Osteoblast (primary cell): ENCODE data around the gene EDNRA. TPM values are rescaled to one million over a fixed set of nuclear protein-coding genes. Genes with fewer than 3 reads are reported as not detected.

ENCODE experiments used
- DNase-seq: peaks from one replicate; pipeline ENCODE4 v3.0.0; 2011; ENCODE audit warnings: low spot score, mixed read lengths; ENCODE audit not compliant: insufficient read length; ENCODE audit errors: missing footprints
- H2AFZ ChIP-seq: 2 replicates; pipeline ENCODE4 v1.6.0; 2011; ENCODE audit warnings: mild to moderate bottlenecking, low read length
- H3K27ac ChIP-seq: 2 replicates; pipeline ENCODE4 v1.5.1; 2011; ENCODE audit warnings: mild to moderate bottlenecking, low read depth, low read length, moderate library complexity
- H3K27me3 ChIP-seq: 2 replicates; pipeline ENCODE4 v1.6.0; 2012; ENCODE audit warnings: mild to moderate bottlenecking, control low read depth, inconsistent platforms, low read length, moderate library complexity; ENCODE audit not compliant: insufficient read depth
- H3K36me3 ChIP-seq: 2 replicates; pipeline ENCODE4 v1.5.1; 2011; ENCODE audit warnings: mild to moderate bottlenecking, low read length, control low read depth, moderate library complexity; ENCODE audit not compliant: insufficient read depth
- H3K4me1 ChIP-seq: 2 replicates; pipeline ENCODE4 v1.5.1; 2011; ENCODE audit warnings: mild to moderate bottlenecking, low read length, control low read depth, moderate library complexity; ENCODE audit not compliant: insufficient read depth
- H3K4me2 ChIP-seq: 2 replicates; pipeline ENCODE4 v1.6.0; 2011; ENCODE audit warnings: mild to moderate bottlenecking, low read length; ENCODE audit not compliant: insufficient read depth
- H3K4me3 ChIP-seq: fragments of 200-600 bp; sonication (generic); 3 replicates; pipeline ENCODE4 v1.5.1; 2012; ENCODE audit warnings: mild to moderate bottlenecking, low read length, inconsistent platforms; ENCODE audit not compliant: insufficient read depth
- H3K79me2 ChIP-seq: 2 replicates; pipeline ENCODE4 v1.6.0; 2012; ENCODE audit warnings: mild to moderate bottlenecking, low read length, control low read depth, inconsistent platforms; ENCODE audit not compliant: insufficient read depth
- H3K9me3 ChIP-seq: 2 replicates; pipeline ENCODE4 v1.5.1; 2011; ENCODE audit warnings: low read depth, low read length, control low read depth
- H4K20me1 ChIP-seq: 2 replicates; pipeline ENCODE4 v1.6.0; 2012; ENCODE audit warnings: mild to moderate bottlenecking, low read length, control low read depth; ENCODE audit not compliant: insufficient read depth
- total RNA-seq: library from RNA; depleted of rRNA; stranded (reverse); fragments of >200 nt; gene quantifications from 2 replicates; pipeline ENCODE4 v1.2.3, GENCODE V29; 2012
- TF ChIP-seq, protein P1 (sequence below): IDR thresholded peaks from 2 replicates; pipeline ENCODE4 v1.5.1; 2011; ENCODE audit warnings: mild to moderate bottlenecking, low read depth, low read length, moderate library complexity; ENCODE audit errors: extremely low read depth

The EDNRA gene
- total RNA-seq, 1 donor: 6.2 TPM

DNA sequence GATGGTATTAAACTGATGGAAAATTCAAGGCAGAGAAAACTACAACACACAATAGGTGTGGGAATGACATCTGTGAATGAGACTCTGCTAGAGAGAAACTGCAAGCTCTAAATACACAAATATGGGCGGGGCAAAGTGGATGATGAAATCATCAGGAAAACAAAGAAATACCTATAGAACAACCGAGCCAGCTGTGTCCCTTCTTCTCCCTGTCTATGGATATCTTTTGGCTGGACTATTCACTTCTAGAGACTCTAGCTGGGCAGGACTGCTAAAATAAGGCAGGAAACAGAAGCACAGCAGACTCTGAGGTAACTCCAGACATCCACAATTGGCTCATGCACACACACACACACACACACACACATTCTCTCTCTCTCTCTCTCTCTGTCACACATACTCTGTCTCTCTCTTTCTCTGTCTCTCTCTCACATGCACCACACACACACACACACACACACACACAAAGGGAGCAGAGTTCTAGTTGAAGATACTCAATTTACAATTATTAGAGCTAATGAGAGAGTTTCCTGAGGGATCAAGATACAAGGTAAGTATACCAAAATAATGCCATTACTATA is 27.2 kb upstream of the EDNRA start:
- H3K4me3 ChIP-seq: no peak overlapping the region
- TF ChIP-seq, protein P1, sequence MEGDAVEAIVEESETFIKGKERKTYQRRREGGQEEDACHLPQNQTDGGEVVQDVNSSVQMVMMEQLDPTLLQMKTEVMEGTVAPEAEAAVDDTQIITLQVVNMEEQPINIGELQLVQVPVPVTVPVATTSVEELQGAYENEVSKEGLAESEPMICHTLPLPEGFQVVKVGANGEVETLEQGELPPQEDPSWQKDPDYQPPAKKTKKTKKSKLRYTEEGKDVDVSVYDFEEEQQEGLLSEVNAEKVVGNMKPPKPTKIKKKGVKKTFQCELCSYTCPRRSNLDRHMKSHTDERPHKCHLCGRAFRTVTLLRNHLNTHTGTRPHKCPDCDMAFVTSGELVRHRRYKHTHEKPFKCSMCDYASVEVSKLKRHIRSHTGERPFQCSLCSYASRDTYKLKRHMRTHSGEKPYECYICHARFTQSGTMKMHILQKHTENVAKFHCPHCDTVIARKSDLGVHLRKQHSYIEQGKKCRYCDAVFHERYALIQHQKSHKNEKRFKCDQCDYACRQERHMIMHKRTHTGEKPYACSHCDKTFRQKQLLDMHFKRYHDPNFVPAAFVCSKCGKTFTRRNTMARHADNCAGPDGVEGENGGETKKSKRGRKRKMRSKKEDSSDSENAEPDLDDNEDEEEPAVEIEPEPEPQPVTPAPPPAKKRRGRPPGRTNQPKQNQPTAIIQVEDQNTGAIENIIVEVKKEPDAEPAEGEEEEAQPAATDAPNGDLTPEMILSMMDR: no peak
- no peak overlapping the region for H3K4me2 ChIP-seq
- H3K4me1 ChIP-seq: no peaks in the 10 kb centered on the region
- H2AFZ ChIP-seq: no peak overlapping the region
- DNase-seq: no peak
- H4K20me1 ChIP-seq: no peaks in the 10 kb centered on the region
- no peaks in the 10 kb centered on the region for H3K36me3 ChIP-seq
- H3K79me2 ChIP-seq: no peaks in the 10 kb centered on the region
- no peaks in the 10 kb centered on the region for H3K27me3 ChIP-seq
- H3K27ac ChIP-seq: no peak overlapping the region
- no peaks in the 10 kb centered on the region for H3K9me3 ChIP-seq

DNA sequence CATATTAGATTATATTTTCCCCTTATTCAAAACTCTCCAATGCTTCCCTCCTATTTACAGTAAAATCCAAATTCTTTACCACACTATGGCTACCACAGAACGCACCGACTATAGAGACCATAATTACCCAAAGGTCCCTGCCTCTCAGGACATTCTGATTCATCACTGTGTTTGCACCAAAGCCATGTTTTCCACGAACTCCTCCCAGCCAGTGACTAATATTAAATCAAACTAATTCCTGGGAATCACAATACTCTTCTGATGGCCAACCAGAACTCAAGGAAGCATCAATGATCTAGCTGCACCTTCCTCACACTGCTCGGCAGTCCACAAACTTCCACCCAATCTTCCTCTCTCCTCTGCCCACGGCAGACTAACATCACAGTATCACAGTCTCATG is 24.2 kb upstream of the EDNRA start:
- no peak overlapping the region for H2AFZ ChIP-seq
- TF ChIP-seq, protein P1: no peak
- H3K27me3 ChIP-seq: no peaks in the 10 kb centered on the region
- no peaks in the 10 kb centered on the region for H3K79me2 ChIP-seq
- H3K4me3 ChIP-seq: no peak overlapping the region
- H3K4me1 ChIP-seq: no peaks in the 10 kb centered on the region
- H3K9me3 ChIP-seq: no peaks in the 10 kb centered on the region
- H3K27ac ChIP-seq: no peak overlapping the region
- no peak for DNase-seq
- no peak overlapping the region for H3K4me2 ChIP-seq
- H4K20me1 ChIP-seq: no peaks in the 10 kb centered on the region
- no peaks in the 10 kb centered on the region for H3K36me3 ChIP-seq

DNA sequence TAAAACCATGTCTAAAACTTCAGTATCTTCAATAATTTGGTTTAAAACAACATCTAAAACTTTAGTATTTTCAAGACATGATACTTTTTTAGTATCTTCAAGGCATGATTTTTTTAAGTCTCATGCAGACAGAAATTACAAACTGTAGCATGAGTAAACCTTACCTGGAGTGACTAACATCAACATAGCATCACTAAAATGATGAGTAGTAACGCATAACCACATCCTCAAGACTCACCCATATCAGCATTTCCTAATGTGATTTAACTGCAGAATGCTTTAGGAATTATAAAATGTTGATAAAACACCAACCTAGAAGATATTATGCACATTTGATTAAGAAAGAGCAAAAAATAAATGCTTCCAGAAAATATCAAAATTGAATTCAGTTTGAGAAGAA is 19.7 kb upstream of the EDNRA start:
- H2AFZ ChIP-seq: no peak overlapping the region
- no peaks in the 10 kb centered on the region for H3K36me3 ChIP-seq
- no peak overlapping the region for H3K4me3 ChIP-seq
- H3K79me2 ChIP-seq: no peaks in the 10 kb centered on the region
- no peaks in the 10 kb centered on the region for H3K4me1 ChIP-seq
- H3K4me2 ChIP-seq: no peak overlapping the region
- TF ChIP-seq, protein P1: no peak
- H3K27me3 ChIP-seq: no peaks in the 10 kb centered on the region
- DNase-seq: no peak
- no peaks in the 10 kb centered on the region for H4K20me1 ChIP-seq
- no peaks in the 10 kb centered on the region for H3K9me3 ChIP-seq
- no peak overlapping the region for H3K27ac ChIP-seq

DNA sequence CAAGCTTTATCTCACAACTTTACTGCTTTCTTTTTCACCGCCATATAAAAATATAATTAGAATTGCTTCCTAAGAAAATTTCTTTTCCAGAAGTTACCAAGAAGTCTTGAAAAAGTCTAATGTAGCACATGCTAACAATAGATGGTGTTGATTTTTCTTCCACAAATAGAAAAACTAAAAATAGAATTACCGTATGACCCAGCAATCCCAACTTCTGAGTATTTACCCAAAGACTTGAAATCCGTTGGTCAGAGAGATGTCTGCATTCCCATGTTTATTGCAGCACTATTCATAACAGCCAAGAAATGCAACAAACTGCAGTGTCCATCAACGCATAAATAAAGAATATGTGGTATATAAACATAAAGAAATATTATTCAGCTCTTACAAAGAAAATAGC is 17.8 kb upstream of the EDNRA start:
- no peak overlapping the region for H3K27ac ChIP-seq
- H3K4me3 ChIP-seq: no peak overlapping the region
- no peak for DNase-seq
- no peak overlapping the region for H2AFZ ChIP-seq
- H3K4me1 ChIP-seq: no peaks in the 10 kb centered on the region
- no peaks in the 10 kb centered on the region for H4K20me1 ChIP-seq
- no peaks in the 10 kb centered on the region for H3K27me3 ChIP-seq
- no peak overlapping the region for H3K4me2 ChIP-seq
- H3K36me3 ChIP-seq: no peaks in the 10 kb centered on the region
- no peaks in the 10 kb centered on the region for H3K9me3 ChIP-seq
- TF ChIP-seq, protein P1: no peak
- H3K79me2 ChIP-seq: no peaks in the 10 kb centered on the region
